ENCODE results near the gene RAB36. TPM values are rescaled to one million over a fixed set of nuclear protein-coding genes. Genes with fewer than 3 reads are reported as not detected.

Gene RAB36
- total RNA-seq, 1 donor from 2014 or later: 1.8 TPM

- TF ChIP-seq, protein P1, sequence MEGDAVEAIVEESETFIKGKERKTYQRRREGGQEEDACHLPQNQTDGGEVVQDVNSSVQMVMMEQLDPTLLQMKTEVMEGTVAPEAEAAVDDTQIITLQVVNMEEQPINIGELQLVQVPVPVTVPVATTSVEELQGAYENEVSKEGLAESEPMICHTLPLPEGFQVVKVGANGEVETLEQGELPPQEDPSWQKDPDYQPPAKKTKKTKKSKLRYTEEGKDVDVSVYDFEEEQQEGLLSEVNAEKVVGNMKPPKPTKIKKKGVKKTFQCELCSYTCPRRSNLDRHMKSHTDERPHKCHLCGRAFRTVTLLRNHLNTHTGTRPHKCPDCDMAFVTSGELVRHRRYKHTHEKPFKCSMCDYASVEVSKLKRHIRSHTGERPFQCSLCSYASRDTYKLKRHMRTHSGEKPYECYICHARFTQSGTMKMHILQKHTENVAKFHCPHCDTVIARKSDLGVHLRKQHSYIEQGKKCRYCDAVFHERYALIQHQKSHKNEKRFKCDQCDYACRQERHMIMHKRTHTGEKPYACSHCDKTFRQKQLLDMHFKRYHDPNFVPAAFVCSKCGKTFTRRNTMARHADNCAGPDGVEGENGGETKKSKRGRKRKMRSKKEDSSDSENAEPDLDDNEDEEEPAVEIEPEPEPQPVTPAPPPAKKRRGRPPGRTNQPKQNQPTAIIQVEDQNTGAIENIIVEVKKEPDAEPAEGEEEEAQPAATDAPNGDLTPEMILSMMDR (IDR thresholded peaks at IDR 0.05): no peak
- H3K27me3 ChIP-seq: no peaks in the 10 kb centered on the region
- H3K4me1 ChIP-seq: peaks cover 0 to 12% of the 10 kb centered on the region in 2 donors
- peaks cover 0 to 8% of the 10 kb centered on the region in 2 donors for H3K36me3 ChIP-seq
- H3K4me3 ChIP-seq: no peak overlapping the region
- no peak for DNase-seq (ENCODE audit: low spot score in 2 of 2)
- H3K27ac ChIP-seq: peak overlapping the region in 1 of 2 donors; percentile 30
- intact Hi-C loops (cut with DNase I): no loop called here
- H3K9me3 ChIP-seq: no peaks in the 10 kb centered on the region
Observed at GRCh38 chr22:23193196-23193827, 48.0 kb downstream of the RAB36 start.

DNA sequence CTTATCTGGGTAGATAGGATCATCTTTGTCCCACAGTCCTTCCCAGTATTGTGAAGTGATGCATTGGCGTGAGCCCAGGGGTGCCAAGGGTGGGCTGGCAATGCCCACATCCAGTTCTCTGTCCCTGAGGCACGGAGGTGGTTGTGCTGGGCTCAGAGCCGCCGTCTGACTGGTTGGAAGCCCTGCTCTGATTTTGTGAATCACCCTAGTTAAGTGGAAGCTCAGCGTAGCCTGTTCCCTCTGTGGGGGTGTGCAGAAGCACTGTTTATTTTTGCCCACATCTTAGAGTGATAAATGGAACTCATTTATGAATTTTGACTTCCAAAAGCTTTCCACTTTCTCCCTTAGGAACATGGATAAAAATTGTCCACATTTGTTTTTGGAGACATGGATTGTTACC, 48.6 kb downstream of the RAB36 start:
- peaks cover 0 to 8% of the 10 kb centered on the region in 2 donors for H3K36me3 ChIP-seq
- H3K27ac ChIP-seq: peak overlapping the region in 1 of 2 donors; percentile 30
- intact Hi-C loops (cut with DNase I): no loop called here
- H3K27me3 ChIP-seq: no peaks in the 10 kb centered on the region
- no peaks in the 10 kb centered on the region for H3K9me3 ChIP-seq
- no peak overlapping the region for H3K4me3 ChIP-seq
- TF ChIP-seq, protein P1 (IDR thresholded peaks at IDR 0.05): no peak
- no peak for DNase-seq (ENCODE audit: low spot score in 2 of 2)
- peaks cover 0 to 13% of the 10 kb centered on the region in 2 donors for H3K4me1 ChIP-seq

GRCh38 chr22:23196165-23196564, 50.9 kb downstream of the RAB36 start:
- H3K4me1 ChIP-seq: peaks cover 9 to 28% of the 10 kb centered on the region in 2 donors
- no peaks in the 10 kb centered on the region for H3K9me3 ChIP-seq
- DNase-seq (ENCODE audit: low spot score in 2 of 2): no peak
- intact Hi-C loops (cut with DNase I): no loop called here
- peak overlapping the region in 1 of 2 donors; percentile 9 for H3K27ac ChIP-seq
- TF ChIP-seq, protein P1 (IDR thresholded peaks at IDR 0.05): no peak
- H3K4me3 ChIP-seq: no peak overlapping the region
- H3K36me3 ChIP-seq: peaks cover 0 to 8% of the 10 kb centered on the region in 2 donors
- H3K27me3 ChIP-seq: no peaks in the 10 kb centered on the region

DNA sequence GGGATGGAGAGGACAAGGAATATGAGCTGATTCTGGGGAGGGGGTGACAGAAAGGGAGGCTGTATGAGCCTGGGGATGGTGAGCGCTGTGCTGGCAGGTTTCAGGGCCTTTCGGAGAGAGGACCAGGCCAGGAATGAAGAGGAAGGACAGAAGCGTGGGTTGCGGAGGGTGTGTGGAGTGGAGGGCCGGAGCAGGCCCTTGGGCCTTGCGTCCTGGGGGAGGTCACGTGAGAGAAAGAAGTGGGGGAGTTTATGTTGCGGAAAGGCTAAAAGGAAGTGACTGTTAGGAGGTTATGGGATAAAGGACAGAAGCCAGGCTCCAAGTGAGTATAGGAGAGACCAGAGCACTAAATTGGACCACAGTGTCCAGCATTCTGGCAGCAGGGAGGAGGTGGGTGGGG, 52.6 kb downstream of the RAB36 start:
- TF ChIP-seq, protein P1 (IDR thresholded peaks at IDR 0.05): no peak
- Histone ChIP-seq H3K4me3 (no peak overlapping the region), H3K27ac (peak overlapping the region; percentile 35 to 66), H3K27me3 (no peaks in the 10 kb centered on the region), H3K9me3 (no peaks in the 10 kb centered on the region), H3K36me3 (no peaks in the 10 kb centered on the region), H3K4me1 (peaks cover 9 to 30% of the 10 kb centered on the region in 2 donors)
- intact Hi-C loops (cut with DNase I): no loop called here
- no peak for DNase-seq (ENCODE audit: low spot score in 2 of 2)

GRCh38 chr22:23199159-23199558, 53.9 kb downstream of the RAB36 start:
- H3K27ac ChIP-seq: peak overlapping the region; percentile 66 to 73

More at GRCh38 chr22:23199159-23199558, 53.9 kb downstream of the RAB36 start:
- no peak for DNase-seq (ENCODE audit: low spot score in 2 of 2)
- TF ChIP-seq, protein P1 (IDR thresholded peaks at IDR 0.05): no peak
- no peak overlapping the region for H3K4me3 ChIP-seq
- H3K9me3 ChIP-seq: no peaks in the 10 kb centered on the region
- peaks cover 12 to 32% of the 10 kb centered on the region in 2 donors for H3K4me1 ChIP-seq
- H3K36me3 ChIP-seq: no peaks in the 10 kb centered on the region
- intact Hi-C loops (cut with DNase I): no loop called here
- H3K27me3 ChIP-seq: no peaks in the 10 kb centered on the region
